Adipocyte (in vitro differentiated cells): ENCODE measurements around the gene TMEM144.

Experiments used
- DNase-seq: peaks from one replicate; pipeline ENCODE4 v3.0.0-alpha.2; 2015; ENCODE audit warnings: low read depth
- H3K27me3 ChIP-seq: replicated peaks from 2 replicates; pipeline ENCODE4 v1.7.0; 2013; ENCODE audit warnings: mild to moderate bottlenecking, low read length, moderate library complexity; ENCODE audit not compliant: control insufficient read depth, insufficient read depth
- H3K36me3 ChIP-seq: 2 replicates; pipeline ENCODE4 v1.7.0; 2013; ENCODE audit warnings: low read length, mild to moderate bottlenecking, moderate library complexity; ENCODE audit not compliant: control insufficient read depth, insufficient read depth, severe bottlenecking
- H3K4me1 ChIP-seq: 2 replicates; pipeline ENCODE4 v1.7.0; 2013; ENCODE audit warnings: mild to moderate bottlenecking, low read length, moderate library complexity; ENCODE audit not compliant: control insufficient read depth, insufficient read depth
- H3K4me3 ChIP-seq: 2 replicates; pipeline ENCODE4 v1.7.0; 2013; ENCODE audit warnings: mild to moderate bottlenecking, low read length, moderate library complexity
- H3K9ac ChIP-seq: 2 replicates; pipeline ENCODE4 v1.7.0; 2013; ENCODE audit warnings: mild to moderate bottlenecking, low read length, moderate library complexity
- H3K9me3 ChIP-seq: 2 replicates; pipeline ENCODE4 v1.7.0; 2013; ENCODE audit warnings: mild to moderate bottlenecking, low read length, moderate library complexity; ENCODE audit not compliant: control insufficient read depth

Gene TMEM144

DNA sequence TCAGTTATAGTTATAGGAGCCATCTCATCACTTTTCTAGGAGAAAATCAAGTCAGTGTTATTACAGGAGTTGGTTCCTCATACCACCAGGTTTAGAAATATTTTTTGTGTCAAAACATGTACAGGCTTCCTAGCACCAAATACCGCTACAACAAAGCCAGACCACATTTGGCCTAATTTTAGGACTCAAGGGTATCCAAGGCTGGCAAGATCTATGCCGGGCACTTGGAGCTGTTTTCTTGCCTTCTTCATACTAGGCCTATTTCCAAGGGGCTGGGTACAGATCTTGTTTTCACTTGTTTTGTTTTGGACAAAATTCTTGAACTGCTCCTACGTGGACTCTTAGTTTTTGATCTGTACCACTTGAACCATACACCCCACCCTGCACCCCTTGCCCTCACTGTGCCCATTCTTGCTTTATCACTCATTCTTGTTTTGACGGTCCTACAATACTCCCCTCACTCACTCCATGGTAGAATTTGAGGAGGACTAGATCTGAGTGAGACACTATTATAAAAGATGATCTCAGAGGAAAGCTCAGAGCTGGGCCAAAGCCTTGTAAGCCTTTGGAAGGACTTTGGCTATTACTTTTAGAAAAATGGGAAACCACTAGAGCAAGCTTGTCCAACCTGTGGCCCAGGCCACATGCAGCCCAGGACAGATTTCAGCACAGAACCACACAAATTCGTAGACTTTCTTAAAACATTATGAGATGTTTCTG is 17.7 kb upstream of the TMEM144 start:
- Histone ChIP-seq H3K27me3 (no peaks in the 10 kb centered on the region), H3K9ac (peak overlapping the region; percentile 9), H3K4me1 (peaks cover 7% of the 10 kb centered on the region), H3K36me3 (no peaks in the 10 kb centered on the region), H3K4me3 (no peak overlapping the region), H3K9me3 (no peaks in the 10 kb centered on the region)
- DNase-seq: no peak

DNA sequence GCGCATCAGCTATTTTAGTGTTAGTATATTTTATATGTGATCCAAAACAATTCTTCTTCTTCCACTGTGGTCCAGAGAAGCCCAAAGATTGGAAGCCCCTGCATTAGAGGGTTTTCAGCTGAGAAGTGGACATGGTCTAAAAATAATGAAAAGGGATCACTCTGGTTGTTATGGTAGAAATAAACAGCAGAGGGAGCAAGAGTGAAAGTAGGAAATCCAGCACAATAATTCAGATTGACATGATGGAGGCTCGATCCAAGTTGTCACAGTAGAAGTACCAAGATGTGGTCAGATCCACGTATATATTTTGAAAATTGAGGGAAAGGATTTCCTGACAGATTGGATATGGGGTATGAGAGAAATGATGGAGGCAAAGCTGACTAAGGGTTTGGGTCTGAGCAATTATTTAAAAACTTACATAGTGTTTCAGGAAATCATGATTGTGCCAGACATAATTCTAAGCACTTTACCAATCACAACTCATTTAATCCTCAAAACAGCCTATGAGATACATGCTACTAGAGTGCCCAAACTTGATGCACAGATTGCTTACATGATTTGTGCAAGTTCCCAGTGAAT is 17.0 kb upstream of the TMEM144 start:
- Histone ChIP-seq H3K4me3 (no peak overlapping the region), H3K9me3 (no peaks in the 10 kb centered on the region), H3K4me1 (peaks cover 7% of the 10 kb centered on the region), H3K36me3 (no peaks in the 10 kb centered on the region), H3K9ac (peak overlapping the region; percentile 9), H3K27me3 (no peaks in the 10 kb centered on the region)
- peak; percentile 73 for DNase-seq

- Histone ChIP-seq H3K4me1 (peaks cover 7% of the 10 kb centered on the region), H3K4me3 (no peak overlapping the region), H3K9me3 (no peaks in the 10 kb centered on the region), H3K36me3 (no peaks in the 10 kb centered on the region), H3K9ac (no peak overlapping the region), H3K27me3 (no peaks in the 10 kb centered on the region)
- DNase-seq: no peak
Measured at GRCh38 chr4:158195297-158195696, 15.0 kb upstream of the TMEM144 start.

DNA sequence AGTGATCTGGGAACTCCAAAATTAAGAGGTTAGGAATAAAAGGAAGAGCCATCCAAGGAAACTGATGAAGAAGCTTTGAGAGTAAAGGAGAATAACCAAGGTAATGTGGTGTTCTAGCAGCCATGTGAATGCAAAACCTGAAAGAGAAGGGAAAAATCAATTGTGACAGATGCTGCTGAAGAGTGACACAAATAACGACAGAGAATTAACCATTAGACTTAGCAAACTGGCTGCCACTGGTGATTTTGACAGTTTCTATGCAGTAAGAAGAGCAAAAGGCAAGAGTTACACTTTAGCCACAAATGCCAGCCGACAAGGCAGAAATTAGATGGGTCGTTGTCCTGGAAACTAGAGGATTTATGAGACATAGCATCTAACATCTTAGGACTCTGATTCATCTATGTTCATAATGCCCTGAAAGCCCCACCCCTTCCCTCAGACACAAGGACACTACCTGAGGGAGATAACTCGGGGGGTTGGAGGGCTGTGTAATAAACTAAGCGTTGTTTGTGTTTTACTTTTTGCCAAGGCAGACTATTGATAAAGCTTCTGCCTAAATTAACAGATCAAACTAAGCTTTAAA is 13.0 kb upstream of the TMEM144 start:
- Histone ChIP-seq H3K4me3 (no peak overlapping the region), H3K27me3 (no peaks in the 10 kb centered on the region)
- DNase-seq: no peak

GRCh38 chr4:158200214-158200613 is 10.1 kb upstream of the TMEM144 start:
- H3K9ac ChIP-seq: no peak overlapping the region
- H3K36me3 ChIP-seq: no peaks in the 10 kb centered on the region
- H3K4me1 ChIP-seq: no peaks in the 10 kb centered on the region
- DNase-seq: no peak
- no peaks in the 10 kb centered on the region for H3K9me3 ChIP-seq
- no peaks in the 10 kb centered on the region for H3K27me3 ChIP-seq
- H3K4me3 ChIP-seq: no peak overlapping the region

More for the DNA sequence above, 13.0 kb upstream of the TMEM144 start:
- peaks cover 7% of the 10 kb centered on the region for H3K4me1 ChIP-seq
- H3K9me3 ChIP-seq: no peaks in the 10 kb centered on the region
- no peaks in the 10 kb centered on the region for H3K36me3 ChIP-seq
- H3K9ac ChIP-seq: no peak overlapping the region

DNA sequence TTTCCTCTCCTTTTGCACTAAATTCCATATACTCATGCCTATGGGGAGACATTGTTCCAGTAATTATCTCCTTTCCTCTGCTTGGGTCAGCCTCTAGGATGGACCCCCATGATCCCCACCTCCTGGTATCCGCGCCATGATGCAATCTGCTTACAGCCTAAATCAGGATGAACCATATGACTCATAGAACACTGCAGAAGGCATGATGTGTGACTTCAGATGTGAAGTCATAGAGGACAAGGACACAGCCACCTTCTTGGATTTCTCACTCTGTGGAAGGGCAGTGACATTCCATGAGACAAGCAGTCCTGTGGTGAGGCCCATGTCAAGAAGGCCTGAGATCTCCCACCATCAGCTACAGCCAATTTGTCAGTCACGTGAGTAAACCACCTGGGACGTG is 9.0 kb upstream of the TMEM144 start:
- no peaks in the 10 kb centered on the region for H3K36me3 ChIP-seq
- H3K27me3 ChIP-seq: no peaks in the 10 kb centered on the region
- H3K4me1 ChIP-seq: no peaks in the 10 kb centered on the region
- no peak overlapping the region for H3K4me3 ChIP-seq
- DNase-seq: no peak
- no peak overlapping the region for H3K9ac ChIP-seq
- H3K9me3 ChIP-seq: no peaks in the 10 kb centered on the region

DNA sequence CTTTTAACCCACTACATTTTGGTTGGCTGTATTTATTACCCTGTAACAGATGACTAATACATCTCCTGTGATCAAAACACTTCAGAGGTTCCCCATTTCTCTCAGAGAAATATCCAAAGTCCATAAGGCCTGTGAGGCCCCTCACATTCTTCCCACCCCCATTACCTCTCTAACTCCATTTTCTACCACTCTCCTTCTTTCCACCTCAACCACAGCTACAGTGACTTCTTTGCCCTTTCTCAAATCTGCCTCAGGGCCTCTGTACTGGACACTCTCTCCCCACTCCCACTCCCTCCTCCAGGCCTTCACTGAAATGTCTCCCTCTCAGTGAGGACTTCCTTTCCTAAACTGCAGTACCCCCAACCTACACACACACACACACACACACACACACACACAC is 8.4 kb upstream of the TMEM144 start:
- no peak for DNase-seq
- H3K9ac ChIP-seq: no peak overlapping the region
- no peak overlapping the region for H3K4me3 ChIP-seq
- H3K27me3 ChIP-seq: no peaks in the 10 kb centered on the region
- H3K36me3 ChIP-seq: no peaks in the 10 kb centered on the region
- peaks cover 2% of the 10 kb centered on the region for H3K4me1 ChIP-seq
- no peaks in the 10 kb centered on the region for H3K9me3 ChIP-seq

GRCh38 chr4:158202481-158202880 is 7.8 kb upstream of the TMEM144 start:
- H3K27me3 ChIP-seq: no peaks in the 10 kb centered on the region
- H3K9ac ChIP-seq: no peak overlapping the region
- peaks cover 4% of the 10 kb centered on the region for H3K4me1 ChIP-seq

DNA sequence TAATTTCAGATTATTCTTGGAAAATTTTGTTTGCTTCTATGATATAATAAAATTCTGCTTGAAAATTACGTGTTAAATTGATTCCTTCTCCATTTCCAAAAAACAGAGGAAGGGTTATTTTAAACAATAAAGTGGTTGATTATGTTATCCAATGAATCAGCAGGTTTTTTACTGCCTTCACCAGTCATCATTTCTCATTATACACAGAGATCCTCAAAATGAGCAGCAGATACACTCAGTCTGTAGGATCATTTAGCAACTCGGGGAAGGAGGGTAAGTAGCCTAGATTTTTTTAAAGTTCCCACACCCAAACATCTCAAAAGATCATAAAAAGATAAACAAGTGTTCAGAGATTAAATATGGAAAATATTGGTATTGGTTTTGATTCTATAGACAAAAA is 6.8 kb upstream of the TMEM144 start:
- no peak overlapping the region for H3K9ac ChIP-seq
- no peak for DNase-seq
- H3K27me3 ChIP-seq: no peaks in the 10 kb centered on the region
- H3K4me3 ChIP-seq: no peak overlapping the region
- H3K4me1 ChIP-seq: peaks cover 4% of the 10 kb centered on the region
- H3K36me3 ChIP-seq: no peaks in the 10 kb centered on the region
- no peaks in the 10 kb centered on the region for H3K9me3 ChIP-seq

More at GRCh38 chr4:158202481-158202880, 7.8 kb upstream of the TMEM144 start:
- no peak for DNase-seq
- Histone ChIP-seq H3K36me3 (no peaks in the 10 kb centered on the region), H3K4me3 (no peak overlapping the region), H3K9me3 (no peaks in the 10 kb centered on the region)

GRCh38 chr4:158203929-158204328 is 6.4 kb upstream of the TMEM144 start:
- Histone ChIP-seq H3K36me3 (no peaks in the 10 kb centered on the region), H3K9ac (no peak overlapping the region), H3K4me1 (peaks cover 5% of the 10 kb centered on the region), H3K4me3 (no peak overlapping the region), H3K27me3 (no peaks in the 10 kb centered on the region), H3K9me3 (no peaks in the 10 kb centered on the region)
- no peak for DNase-seq

- H3K4me1 ChIP-seq: peaks cover 25% of the 10 kb centered on the region
- H3K27me3 ChIP-seq: no peaks in the 10 kb centered on the region
- no peak for DNase-seq
- no peaks in the 10 kb centered on the region for H3K9me3 ChIP-seq
- no peaks in the 10 kb centered on the region for H3K36me3 ChIP-seq
- H3K4me3 ChIP-seq: no peak overlapping the region
- H3K9ac ChIP-seq: no peak overlapping the region
Measured at GRCh38 chr4:158208963-158209640, 1.2 kb upstream of the TMEM144 start.
